Frontal cortex (tissue), 4 donors: ENCODE data around the gene AP3S1. TPM values are rescaled to one million over a fixed set of nuclear protein-coding genes. Genes with fewer than 3 reads are reported as not detected.

Experiments
- DNase-seq, 2 donors: peaks; one replicate each; pipeline ENCODE4 v3.0.0; 2012; ENCODE audit warnings: low spot score in 2 of 2
- FAIRE-seq: peaks from 2 replicates; lab custom pipeline; 2012; peaks lifted over from hg19 to GRCh38; lab: Jason Lieb, UNC
- total RNA-seq: library from RNA; depleted of rRNA; stranded (reverse); fragments of >200 nt; gene quantifications from one replicate; pipeline ENCODE4 v1.2.3, GENCODE V29; 2014
- donor health status: control.
- donor health status: control.
- donor health status: control.

Gene AP3S1
- total RNA-seq, 1 donor from 2014 or later: 150 TPM

DNA sequence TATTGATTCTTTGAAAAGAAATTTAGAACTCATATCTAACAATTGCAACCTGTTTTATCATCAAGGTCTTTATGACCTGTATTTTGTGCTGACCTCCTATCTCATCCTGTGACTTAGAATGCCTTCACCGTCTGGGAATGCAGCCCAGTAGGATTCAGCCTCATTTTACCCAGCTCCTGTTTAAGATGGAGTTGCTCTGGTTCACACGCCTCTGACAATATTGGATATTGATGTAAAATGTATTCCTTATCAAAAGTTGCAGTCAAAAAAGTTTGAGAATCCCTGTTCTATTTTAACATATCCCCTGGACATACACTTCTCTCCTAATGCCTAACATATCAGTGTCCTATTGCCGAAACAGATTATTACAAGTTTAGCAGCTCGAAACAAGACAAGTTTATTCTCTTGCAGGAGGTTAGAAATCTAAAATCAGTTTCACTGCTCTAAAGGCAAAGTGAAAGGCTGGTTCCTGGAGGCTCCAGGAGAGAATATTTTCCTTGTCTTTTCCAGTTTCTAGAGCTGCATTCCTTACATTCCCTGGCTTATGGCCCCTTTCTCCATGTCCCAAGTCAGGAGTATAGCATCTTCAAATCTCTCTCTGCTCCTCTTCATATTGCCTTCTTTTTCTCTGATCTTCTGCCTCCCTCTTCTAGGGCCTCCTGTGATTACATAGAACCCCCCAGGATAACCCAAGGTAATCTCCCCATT lies 89.0 kb downstream of the AP3S1 start:
- DNase-seq: no peak

DNA sequence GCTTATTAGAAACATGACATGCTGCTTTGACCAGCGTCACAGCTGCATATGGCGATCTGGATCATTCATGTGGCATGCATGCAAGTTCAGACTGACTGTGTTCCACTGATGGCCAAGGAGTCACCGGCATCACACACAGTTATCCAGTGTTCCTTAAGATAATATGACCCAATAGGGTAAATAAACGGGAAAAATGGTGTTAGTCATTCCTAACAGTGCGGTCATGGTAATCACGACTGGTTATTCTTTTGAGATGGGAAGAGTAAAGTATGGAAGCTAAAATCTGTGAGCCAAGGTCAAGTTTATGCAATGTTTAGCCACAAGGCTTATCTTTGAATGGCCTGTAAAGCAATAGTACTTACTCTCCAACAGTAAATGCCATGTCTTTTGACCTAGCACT lies 91.3 kb downstream of the AP3S1 start:
- FAIRE-seq (no peak), DNase-seq (no peak)

More for the DNA sequence above, 89.0 kb downstream of the AP3S1 start:
- no peak for FAIRE-seq

DNA sequence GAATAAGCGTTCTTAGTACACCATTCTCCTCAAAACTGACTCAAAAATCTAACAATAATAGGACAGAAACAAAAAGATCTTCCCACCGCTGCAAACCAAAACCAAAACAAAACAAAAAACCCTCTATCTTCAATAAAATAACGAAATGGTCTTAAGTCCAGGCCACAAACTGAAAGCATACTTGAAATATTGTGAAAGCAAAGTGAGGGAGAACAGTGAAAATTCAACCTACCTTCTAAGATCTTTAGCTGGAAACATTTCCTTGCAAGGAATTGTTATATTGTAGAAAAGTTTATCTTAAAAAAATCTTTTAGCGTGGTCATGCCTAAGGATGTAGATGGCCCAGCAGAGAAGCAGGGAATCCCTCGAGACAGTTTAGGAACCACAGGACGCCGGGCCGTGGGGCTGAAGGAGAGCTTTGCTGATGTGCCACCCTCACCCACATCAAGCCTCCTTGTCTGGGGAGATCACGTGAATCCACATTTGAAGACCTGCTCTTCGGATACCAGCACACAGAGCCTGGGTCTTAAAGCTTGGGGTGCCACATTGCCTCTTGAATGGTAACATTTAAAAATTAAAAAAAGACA lies 92.7 kb downstream of the AP3S1 start:
- DNase-seq (no peak), FAIRE-seq (no peak)

DNA sequence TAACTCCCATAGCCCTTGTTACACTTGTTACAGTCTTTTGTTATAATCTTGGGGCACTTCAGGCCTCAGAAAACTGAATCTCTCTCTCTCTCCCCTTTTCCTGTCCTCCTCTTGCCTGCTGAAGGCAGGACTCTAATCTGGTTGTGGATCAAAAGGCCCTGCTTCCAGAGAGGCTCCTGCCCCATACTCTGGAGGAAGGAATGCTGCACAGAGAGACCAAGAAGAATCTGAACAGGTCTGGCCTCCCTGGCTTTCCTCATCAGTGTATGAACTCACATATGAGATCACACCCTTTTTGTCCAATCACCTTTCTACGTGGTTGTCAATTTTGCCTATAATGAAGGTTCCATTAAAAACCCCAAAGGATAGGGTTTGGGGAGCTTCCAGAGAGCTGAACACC lies 94.3 kb downstream of the AP3S1 start:
- no peak for FAIRE-seq
- DNase-seq: no peak

DNA sequence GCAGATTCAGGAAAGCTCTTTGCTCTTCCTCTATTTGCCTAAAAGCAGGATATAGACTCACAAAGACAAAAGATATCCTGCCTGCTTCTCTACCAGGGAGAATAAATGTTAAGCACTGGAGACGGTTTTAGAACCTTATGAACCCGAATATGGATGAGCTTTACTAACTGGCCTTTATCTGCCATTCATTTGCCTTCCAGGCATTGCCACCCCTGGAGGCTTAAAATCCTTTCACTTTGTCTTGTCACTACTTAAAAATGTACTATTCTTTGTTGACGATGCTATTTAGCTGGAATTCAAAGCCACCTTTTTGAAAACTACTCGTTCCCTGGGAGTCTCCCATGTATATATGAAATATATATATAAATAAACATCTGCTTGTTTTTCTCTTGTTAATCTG lies 97.3 kb downstream of the AP3S1 start:
- no peak for DNase-seq
- FAIRE-seq: no peak

DNA sequence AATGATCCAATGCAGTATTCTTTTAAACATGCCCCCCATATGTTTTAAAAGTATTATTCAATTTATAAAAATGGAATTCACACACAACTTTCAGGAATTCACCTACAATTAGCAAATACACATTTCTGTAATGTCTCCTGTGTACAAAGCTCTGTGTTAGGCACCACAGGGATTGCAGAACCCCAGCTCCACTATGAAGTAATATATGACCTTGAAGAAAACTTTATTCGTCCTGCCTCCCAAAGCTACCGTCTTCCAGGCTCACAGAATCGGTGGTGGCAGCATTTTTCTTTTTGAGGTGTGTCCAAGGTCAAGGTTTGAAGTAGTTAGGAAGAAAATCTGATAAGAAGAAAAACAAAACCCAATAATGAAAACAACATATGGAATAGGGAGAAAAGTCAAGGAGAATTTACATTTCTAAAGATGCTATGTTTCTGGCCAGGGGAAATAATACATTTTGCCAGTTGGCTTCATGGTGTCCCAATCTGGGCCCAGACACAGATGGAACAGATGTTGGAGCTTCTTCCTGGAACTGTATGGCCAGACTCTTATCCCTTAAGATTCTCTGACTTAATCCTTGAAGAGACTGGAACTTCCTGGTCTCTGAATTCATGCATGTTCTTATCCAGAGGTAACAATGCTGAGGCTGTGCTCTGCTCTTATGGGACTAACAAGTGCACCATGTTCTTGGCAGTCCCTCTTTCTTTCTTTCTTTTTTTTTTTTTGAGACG lies 98.5 kb downstream of the AP3S1 start:
- DNase-seq (no peak), FAIRE-seq (no peak)

DNA sequence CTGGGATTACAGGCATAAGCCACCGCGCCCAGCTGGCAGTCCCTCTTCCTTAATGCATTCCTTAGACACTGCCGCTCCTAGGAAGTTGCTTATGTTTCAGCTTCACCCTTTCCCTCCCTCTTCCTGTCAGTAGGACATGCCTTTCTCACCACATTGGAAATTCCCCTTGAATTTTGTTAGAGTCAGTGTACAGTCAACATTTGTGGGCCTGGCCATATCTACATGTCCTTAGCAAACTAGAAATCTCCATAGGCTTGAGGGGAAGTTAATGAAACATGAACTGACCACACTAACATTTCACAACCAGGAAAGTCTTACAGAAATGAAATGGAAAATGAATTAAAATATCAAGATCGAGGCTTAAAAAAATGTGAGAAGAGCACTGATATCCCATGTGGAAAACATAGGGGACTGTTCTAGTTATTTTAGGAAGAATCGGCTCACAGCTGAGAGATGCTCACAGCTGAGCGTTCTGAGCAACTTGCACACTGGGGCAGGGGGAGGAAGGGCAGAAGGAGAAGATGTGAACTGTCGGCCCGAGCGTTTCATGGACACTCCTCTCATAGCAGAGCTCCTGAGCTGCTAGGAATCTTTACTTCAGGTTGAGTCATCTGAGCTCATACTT lies 99.4 kb downstream of the AP3S1 start:
- DNase-seq: no peak
- FAIRE-seq: no peak

DNA sequence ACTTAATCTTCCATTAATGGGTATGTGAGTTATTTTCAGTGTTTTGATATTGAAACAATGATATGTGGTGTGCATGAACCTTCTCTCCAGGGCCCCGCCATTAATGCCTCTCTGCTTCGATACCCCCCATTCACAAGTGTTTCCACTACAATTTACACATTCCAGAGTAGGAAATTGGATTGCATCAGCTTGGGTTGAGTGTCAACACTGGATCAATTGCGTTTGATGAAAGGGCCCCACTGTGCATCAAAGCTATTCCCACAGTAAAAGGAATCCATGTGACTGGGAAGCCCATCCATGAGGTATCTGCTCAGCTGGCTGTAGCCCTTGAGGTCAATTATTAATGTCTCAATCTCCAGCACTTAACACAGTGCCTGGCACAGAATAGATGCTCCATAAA lies 102.8 kb downstream of the AP3S1 start:
- FAIRE-seq (no peak), DNase-seq (no peak)

DNA sequence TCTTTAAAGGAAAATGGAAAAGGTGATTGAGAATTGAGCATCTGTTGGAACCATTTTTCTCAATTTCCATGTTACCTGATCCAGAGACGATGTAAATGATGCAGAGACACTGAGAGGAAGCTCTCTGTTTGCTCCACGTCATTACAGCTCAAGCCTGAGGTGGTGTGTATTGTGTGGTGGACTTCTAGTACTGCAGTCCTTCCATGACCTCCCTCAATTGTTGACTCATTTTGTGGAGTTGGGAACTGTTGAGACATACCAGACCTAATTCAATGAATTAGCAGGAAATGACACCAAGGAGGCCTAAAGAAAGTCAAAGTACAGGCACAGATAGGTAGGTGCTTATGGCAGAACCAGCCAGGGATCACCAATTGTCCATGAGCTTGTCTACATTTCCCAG lies 104.9 kb downstream of the AP3S1 start:
- no peak for FAIRE-seq

DNA sequence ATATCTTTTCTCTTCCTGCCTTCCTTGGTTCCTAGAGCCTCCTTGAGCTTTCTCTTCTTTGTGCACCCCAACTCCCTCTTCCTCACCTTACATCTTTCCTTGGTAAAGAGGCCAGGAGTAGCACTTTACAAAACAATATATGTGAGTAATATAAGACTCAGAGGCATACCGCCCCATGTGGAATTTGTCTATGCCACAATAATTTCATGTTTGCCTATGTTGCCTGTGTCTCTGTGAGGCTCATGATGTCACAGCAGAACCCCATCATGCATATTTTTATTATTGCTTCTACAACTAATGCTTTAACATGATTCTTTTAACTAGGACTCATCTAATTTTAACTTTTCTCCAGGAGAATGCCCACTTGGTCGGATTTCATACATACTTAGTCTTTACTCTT lies 105.5 kb downstream of the AP3S1 start:
- DNase-seq (no peak), FAIRE-seq (no peak)

More for the DNA sequence above, 104.9 kb downstream of the AP3S1 start:
- no peak for DNase-seq

DNA sequence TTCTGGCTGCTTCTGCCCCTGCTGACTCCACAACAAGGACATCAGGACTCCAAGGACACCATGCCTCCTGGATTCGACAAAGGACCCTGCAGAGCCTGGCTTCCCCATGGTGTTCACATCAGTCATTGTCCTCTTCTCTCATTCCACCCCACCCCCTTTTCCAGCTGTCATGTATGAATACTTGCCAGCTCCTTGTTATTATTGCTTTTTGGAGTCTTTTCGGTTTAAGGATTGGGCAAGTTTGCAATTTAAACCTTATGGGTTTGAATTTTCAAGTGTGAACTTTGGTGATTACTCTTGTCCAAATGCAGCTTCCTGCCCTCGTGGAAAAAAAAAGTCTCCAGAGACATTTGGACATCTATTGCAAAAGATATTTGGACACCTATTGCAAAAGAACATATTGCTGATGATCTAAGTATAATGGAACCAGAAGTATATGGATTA lies 106.4 kb downstream of the AP3S1 start:
- FAIRE-seq: no peak
- no peak for DNase-seq

DNA sequence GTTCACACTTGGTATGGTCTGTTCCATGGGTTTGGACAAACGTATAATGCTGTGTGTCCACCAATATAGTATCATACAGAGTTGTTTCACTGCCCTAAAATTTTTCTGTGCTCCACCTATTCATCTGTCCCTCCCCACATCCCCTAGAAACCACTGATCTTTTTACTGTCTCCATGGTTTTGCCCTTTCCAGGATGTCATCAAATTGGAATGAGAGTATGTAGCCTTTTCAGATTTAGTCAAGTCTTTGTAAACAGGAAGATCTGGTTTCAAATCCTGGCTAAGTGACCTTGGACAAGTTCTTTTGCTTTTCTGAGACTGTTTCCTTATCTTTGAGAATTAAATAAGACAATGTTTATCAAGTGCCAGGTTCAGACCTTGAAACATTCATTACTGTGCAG lies 107.4 kb downstream of the AP3S1 start:
- no peak for FAIRE-seq
- no peak for DNase-seq

DNA sequence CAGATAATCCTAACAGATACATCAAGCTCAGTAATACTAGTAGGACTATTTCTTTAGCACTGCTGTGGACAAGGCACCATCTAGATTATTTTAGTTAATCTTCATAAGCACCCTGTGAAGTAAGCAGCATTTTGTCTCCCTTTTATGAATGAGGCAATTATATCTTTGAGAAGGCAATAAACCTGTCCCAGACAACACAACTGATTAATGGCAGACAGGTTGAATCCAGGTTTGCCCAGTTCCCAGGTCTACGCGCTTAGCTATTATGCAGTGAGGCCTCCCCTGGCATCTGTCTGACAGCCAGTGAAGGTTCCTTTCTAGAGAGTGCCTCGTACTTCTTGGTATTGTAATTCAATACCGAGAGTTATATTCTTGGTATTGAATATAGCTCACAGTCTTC lies 110.9 kb downstream of the AP3S1 start:
- FAIRE-seq (no peak), DNase-seq (no peak)

DNA sequence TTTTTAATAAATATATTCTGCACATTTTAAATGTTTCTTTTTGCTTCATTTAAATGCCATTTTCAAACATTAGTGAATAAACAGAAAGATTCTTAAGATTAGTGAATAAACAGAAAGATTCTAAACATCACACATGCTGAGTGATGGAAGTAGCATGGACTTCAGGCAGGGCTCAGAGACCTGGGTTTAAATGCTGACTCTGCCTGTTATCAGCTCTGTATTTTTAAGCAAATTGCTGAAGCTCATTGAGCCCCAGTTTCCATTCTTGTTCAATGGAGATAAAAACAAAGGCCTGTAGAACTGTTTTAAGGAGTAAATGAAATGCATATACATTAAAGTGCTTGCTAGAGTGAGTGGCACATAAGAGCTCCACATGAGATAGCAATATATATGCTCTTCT lies 112.4 kb downstream of the AP3S1 start:
- no peak for DNase-seq
- FAIRE-seq: no peak

DNA sequence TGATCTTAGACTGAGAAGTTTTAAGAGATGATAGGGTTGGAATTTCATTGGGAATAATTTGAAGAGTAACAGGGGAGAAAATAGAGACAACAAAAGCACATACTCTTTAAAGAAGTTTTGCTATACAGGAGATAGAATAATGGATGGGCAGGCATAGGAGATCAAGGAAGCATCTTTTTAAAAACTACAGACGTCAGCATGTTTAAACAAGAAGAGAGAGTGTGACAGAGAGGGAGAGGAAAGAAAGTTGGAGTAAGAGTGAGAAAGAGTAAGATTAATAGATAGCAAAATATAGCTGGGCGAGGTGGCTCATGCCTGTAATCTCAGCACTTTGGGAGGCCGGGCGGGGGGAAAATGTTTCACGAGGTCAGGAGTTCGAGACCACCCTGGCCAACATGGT lies 115.2 kb downstream of the AP3S1 start:
- no peak for FAIRE-seq
- DNase-seq: no peak

DNA sequence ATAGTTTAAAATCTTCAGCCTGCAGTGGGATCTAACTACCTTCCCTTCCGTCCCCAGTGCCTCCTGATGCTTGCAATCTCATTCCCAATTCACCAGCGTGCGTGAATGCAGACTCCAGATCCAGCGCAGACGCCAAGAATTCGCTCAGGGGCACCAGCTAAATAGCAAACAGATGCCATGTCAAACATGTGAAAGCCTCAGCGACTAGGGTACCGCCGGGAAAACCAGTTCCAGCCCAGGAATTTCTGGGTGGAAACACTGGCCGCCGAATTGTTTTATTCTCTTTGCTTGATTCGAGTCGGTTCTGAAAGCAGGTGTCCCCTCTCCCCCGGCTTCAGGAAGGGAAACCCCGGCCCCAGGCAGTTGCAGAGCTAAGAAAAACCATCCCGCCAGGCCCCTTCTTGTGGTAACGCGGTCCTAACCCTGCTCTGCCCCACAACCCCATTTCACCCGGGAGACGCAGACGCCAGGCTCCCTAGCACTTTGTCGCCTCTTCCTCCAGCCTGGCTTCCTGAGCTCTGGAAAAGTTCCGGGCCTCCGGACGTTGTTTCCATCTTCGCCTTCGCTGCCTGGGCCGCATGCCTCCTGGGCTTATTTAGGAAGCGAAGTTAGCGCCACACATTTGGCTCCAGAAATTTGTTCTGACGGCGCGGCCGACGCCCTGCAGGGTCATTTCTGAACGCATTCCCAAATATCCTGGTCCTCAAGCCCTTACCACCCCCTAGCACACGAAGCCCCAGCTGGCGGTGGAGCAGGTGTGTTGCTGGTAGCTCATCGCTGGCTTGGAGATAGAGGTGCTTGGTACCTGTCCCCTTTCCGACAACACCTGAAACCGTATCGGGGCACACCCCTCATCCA lies 119.9 kb downstream of the AP3S1 start:
- FAIRE-seq (no peak), DNase-seq (peak in 1 of 2 donors; percentile 18)

DNA sequence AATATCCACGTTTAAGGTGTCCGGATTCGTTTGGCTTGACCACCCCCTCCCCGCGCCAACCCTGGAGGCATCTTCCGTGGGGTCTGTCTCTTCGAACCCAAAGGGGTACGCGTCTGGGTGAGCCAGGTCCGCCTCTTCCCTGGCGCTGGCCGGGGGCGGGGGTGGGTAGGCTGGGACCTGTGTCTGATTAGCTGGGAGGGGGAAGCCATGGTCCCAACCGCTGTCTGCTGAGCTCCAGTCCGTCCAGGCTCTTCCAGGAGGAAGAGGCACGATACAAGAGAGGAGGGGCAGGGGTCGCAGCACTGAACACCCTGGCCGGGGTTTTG lies 120.5 kb downstream of the AP3S1 start, which contains the start of gene LVRN:
TSS of gene LVRN (plus strand) at position 237 of the 326 bp plus-strand sequence. CDS start 143 bp downstream, outside the sequence.
- FAIRE-seq: no peak
- no peak for DNase-seq

DNA sequence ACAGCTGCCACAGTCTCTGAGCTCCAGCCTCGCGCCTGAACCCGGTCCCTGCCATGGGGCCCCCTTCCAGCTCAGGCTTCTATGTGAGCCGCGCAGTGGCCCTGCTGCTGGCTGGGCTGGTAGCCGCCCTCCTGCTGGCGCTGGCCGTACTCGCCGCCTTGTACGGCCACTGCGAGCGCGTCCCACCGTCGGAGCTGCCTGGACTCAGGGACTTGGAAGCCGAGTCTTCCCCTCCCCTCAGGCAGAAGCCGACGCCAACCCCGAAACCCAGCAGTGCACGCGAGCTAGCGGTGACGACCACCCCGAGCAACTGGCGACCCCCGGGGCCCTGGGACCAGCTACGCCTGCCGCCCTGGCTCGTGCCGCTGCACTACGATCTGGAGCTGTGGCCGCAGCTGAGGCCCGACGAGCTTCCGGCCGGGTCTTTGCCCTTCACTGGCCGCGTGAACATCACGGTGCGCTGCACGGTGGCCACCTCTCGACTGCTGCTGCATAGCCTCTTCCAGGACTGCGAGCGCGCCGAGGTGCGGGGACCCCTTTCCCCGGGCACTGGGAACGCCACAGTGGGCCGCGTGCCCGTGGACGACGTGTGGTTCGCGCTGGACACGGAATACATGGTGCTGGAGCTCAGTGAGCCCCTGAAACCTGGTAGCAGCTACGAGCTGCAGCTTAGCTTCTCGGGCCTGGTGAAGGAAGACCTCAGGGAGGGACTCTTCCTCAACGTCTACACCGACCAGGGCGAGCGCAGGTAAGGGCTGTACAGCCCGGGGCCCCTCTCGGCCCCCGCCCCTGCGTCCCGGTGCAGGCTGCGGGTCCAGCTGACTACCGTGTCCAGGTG lies 121.0 kb downstream of the AP3S1 start:
- DNase-seq (peak in 1 of 2 donors; percentile 18), FAIRE-seq (no peak)

DNA sequence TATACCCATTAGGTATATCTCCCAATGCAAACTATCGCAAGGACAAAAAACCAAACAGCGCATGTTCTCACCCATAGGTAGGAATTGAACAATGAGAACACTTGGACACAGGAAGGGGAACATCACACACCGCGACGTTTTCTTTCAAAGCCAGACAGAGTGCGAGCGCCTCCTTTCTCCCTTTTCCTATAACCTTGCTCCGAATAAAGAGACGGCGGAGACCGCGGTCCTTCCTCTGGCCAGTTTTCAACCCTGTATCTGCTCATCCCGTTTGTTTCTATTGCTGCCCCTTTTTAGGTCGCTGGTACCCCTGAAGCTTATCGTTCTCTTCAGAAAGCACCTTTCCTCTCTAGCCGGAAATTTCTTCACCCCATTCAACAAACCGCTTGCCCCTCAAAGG lies 121.8 kb downstream of the AP3S1 start:
- DNase-seq (no peak), FAIRE-seq (no peak)
